Gastrocnemius medialis (tissue), 4 donors: Measurements from ENCODE around the gene HPCAL1. TPM values are rescaled to one million over a fixed set of nuclear protein-coding genes. Genes with fewer than 3 reads are reported as not detected.

Experiments
- ATAC-seq, 2 donors: fragments of 150-250 bp; one replicate each; pipeline ENCODE4 v1.9.1; 2016
- DNase-seq, 2 donors: peaks; one replicate each; pipeline ENCODE4 v3.0.0-alpha.2; 2019
- H3K27ac ChIP-seq, 4 donors: fragments of 200-600 bp; sonication (generic); 1 replicate in 1 of 4; 2 replicates in 3 of 4; pipeline ENCODE4 v1.5.1; 2016 to 2018; ENCODE audit warnings: mild to moderate bottlenecking in 2 of 4, moderate library complexity in 1 of 4
- H3K27me3 ChIP-seq, 3 donors: fragments of 200-600 bp; sonication (generic) in 2 of 3; 1 replicate in 1 of 3; 2 replicates in 2 of 3; pipeline versions ENCODE4 v1.5.1 to v1.6.0; 2016 to 2019; ENCODE audit warnings: mild to moderate bottlenecking in 1 of 3, moderate library complexity in 1 of 3
- H3K36me3 ChIP-seq, 2 donors: fragments of 200-600 bp; sonication (generic) in 1 of 2; one replicate each; pipeline ENCODE4 v1.5.1; 2017 to 2018
- H3K4me1 ChIP-seq, 2 donors: fragments of 200-600 bp; sonication (generic) in 1 of 2; one replicate each; pipeline ENCODE4 v1.5.1; 2016 to 2017; ENCODE audit warnings: mild to moderate bottlenecking in 2 of 2
- H3K4me3 ChIP-seq, 4 donors: fragments of 200-600 bp; sonication (generic) in 3 of 4; 1 replicate in 1 of 4; 2 replicates in 3 of 4; pipeline ENCODE4 v1.5.1; 2016 to 2019; ENCODE audit warnings: mild to moderate bottlenecking in 2 of 4
- H3K9me3 ChIP-seq, 3 donors: fragments of 200-600 bp; sonication (generic) in 2 of 3; 1 replicate in 1 of 3; 2 replicates in 2 of 3; pipeline ENCODE4 v1.5.1; 2016 to 2019
- CTCF ChIP-seq, 5 experiments: fragments of 450-650 bp in 3 of 5; fragments of 200-600 bp in 2 of 5; sonication (generic) in 2 of 5; IDR thresholded peaks in 4 of 5; conservative IDR thresholded peaks in 1 of 5; 1 replicate in 4 of 5; 2 replicates in 1 of 5; pipeline ENCODE4 v1.5.1; 2016 to 2019; ENCODE audit warnings: antibody characterized with exemption in 5 of 5, mild to moderate bottlenecking in 3 of 5, moderate library complexity in 3 of 5
- POLR2A ChIP-seq, 2 donors: fragments of 450-650 bp; IDR thresholded peaks; one replicate each; pipeline ENCODE4 v1.6.1; 2017; ENCODE audit warnings: antibody characterized with exemption in 2 of 2, mild to moderate bottlenecking in 2 of 2, moderate library complexity in 2 of 2
- in situ Hi-C, 4 donors: fragments of 200-750 bp; cut with MboI; loops; one replicate each; pipeline versions ENCODE4 v1.15.0 to v1.8.0; 2017; ENCODE audit warnings: low sequenced_read_pairs in 4 of 4
- intact Hi-C: fragments of 100-400 bp; cut with DNase I; formaldehyde crosslinking; loops from one replicate; pipeline ENCODE4 v1.15.1; 2023; ENCODE audit warnings: low total_unique reads
- total RNA-seq, 4 donors: library from RNA; depleted of rRNA; stranded (reverse); fragments of >200 nt; gene quantifications; one replicate each; pipeline versions ENCODE4 v1.1.0 to v1.2.3, GENCODE V29; 2016

HPCAL1 gene
- total RNA-seq, 4 donors from 2014 or later = 29.0 to 45.5 (median 34.5) TPM

GRCh38 chr2:10332402-10333246 lies 29.9 kb downstream of the HPCAL1 start:
- no peaks in the 10 kb centered on the region for H3K27me3 ChIP-seq
- ATAC-seq (no peak), DNase-seq (no peak)
- in situ Hi-C loops (no loop called here), intact Hi-C loops (no loop called here)
- TF ChIP-seq CTCF (IDR thresholded peaks at IDR 0.05 in 4 of 5, conservative IDR thresholded peaks at IDR 0.05 in 1 of 5) (no peak), POLR2A (IDR thresholded peaks at IDR 0.05) (no peak)
- no peak overlapping the region for H3K4me3 ChIP-seq
- H3K36me3 ChIP-seq = no peaks in the 10 kb centered on the region
- no peaks in the 10 kb centered on the region for H3K9me3 ChIP-seq
- peaks cover 8 to 13% of the 10 kb centered on the region in 2 donors for H3K4me1 ChIP-seq
- H3K27ac ChIP-seq = peak overlapping the region in 3 of 4 donors; percentile 42 to 70 (median 65)

- no peak for ATAC-seq
These were observed 30.5 kb downstream of the HPCAL1 start for GRCh38 chr2:10333247-10333613.

GRCh38 chr2:10333966-10334365 lies 31.3 kb downstream of the HPCAL1 start:
- DNase-seq (no peak), ATAC-seq (no peak)
- H3K27ac ChIP-seq = no peak overlapping the region
- no peaks in the 10 kb centered on the region for H3K27me3 ChIP-seq
- H3K36me3 ChIP-seq = no peaks in the 10 kb centered on the region
- TF ChIP-seq POLR2A (IDR thresholded peaks at IDR 0.05) (no peak), CTCF (IDR thresholded peaks at IDR 0.05 in 4 of 5, conservative IDR thresholded peaks at IDR 0.05 in 1 of 5) (no peak)
- no peak overlapping the region for H3K4me3 ChIP-seq
- intact Hi-C loops (no loop called here), in situ Hi-C loops (no loop called here)
- H3K4me1 ChIP-seq = peaks cover 6 to 13% of the 10 kb centered on the region in 2 donors
- no peaks in the 10 kb centered on the region for H3K9me3 ChIP-seq

More at GRCh38 chr2:10333247-10333613, 30.5 kb downstream of the HPCAL1 start:
- Histone ChIP-seq H3K9me3 (no peaks in the 10 kb centered on the region), H3K27ac (peak overlapping the region in 2 of 4 donors; percentile 13 to 42), H3K27me3 (no peaks in the 10 kb centered on the region), H3K4me3 (no peak overlapping the region), H3K4me1 (peaks cover 6 to 13% of the 10 kb centered on the region in 2 donors), H3K36me3 (no peaks in the 10 kb centered on the region)
- TF ChIP-seq POLR2A (IDR thresholded peaks at IDR 0.05) = no peak
- no peak for TF ChIP-seq CTCF (IDR thresholded peaks at IDR 0.05 in 4 of 5, conservative IDR thresholded peaks at IDR 0.05 in 1 of 5)
- in situ Hi-C loops (no loop called here), intact Hi-C loops (no loop called here)
- no peak for DNase-seq

- no peak for DNase-seq
- no peak overlapping the region for H3K27ac ChIP-seq
- no peaks in the 10 kb centered on the region for H3K36me3 ChIP-seq
- intact Hi-C loops (no loop called here), in situ Hi-C loops (no loop called here)
- ATAC-seq = no peak
- no peaks in the 10 kb centered on the region for H3K9me3 ChIP-seq
- TF ChIP-seq CTCF (IDR thresholded peaks at IDR 0.05 in 4 of 5, conservative IDR thresholded peaks at IDR 0.05 in 1 of 5) = no peak
- no peak for TF ChIP-seq POLR2A (IDR thresholded peaks at IDR 0.05)
- no peak overlapping the region for H3K4me3 ChIP-seq
- no peaks in the 10 kb centered on the region for H3K27me3 ChIP-seq
- peaks cover 6 to 13% of the 10 kb centered on the region in 2 donors for H3K4me1 ChIP-seq
These were observed 32.5 kb downstream of the HPCAL1 start for GRCh38 chr2:10335046-10335840.
